ENCODE results near the gene SGTA. TPM values are rescaled to one million over a fixed set of nuclear protein-coding genes. Genes with fewer than 3 reads are reported as not detected.

SGTA gene
- total RNA-seq, 4 donors from 2014 or later = 32.7 to 50.4 (median 36.7) TPM

- no peak for TF ChIP-seq CTCF (IDR thresholded peaks at IDR 0.05)
- DNase-seq (ENCODE audit: low spot score) (no peak), ATAC-seq (ENCODE audit: low FRiP score) (no peak)
Measured at GRCh38 chr19:2724148-2724557, 58.9 kb downstream of the SGTA start.

- no peak for ATAC-seq (ENCODE audit: low FRiP score)
- TF ChIP-seq CTCF (IDR thresholded peaks at IDR 0.05) = no peak
- DNase-seq (ENCODE audit: low spot score) = no peak
Measured at GRCh38 chr19:2723747-2724146, 59.3 kb downstream of the SGTA start.

- ATAC-seq (ENCODE audit: low FRiP score) (no peak), DNase-seq (ENCODE audit: low spot score) (no peak)
- TF ChIP-seq CTCF (IDR thresholded peaks at IDR 0.05) = no peak
Measured at GRCh38 chr19:2723345-2723715, 59.7 kb downstream of the SGTA start.

- peak; percentile 94 for ATAC-seq (ENCODE audit: low FRiP score)
- no peak for TF ChIP-seq CTCF (IDR thresholded peaks at IDR 0.05)
- DNase-seq (ENCODE audit: low spot score) = peak; percentile 48
Measured at GRCh38 chr19:2722541-2723344, 60.3 kb downstream of the SGTA start.

- DNase-seq (ENCODE audit: low spot score) (no peak), ATAC-seq (ENCODE audit: low FRiP score) (no peak)
- no peak for TF ChIP-seq CTCF (IDR thresholded peaks at IDR 0.05)
Measured at GRCh38 chr19:2721570-2722540, 61.2 kb downstream of the SGTA start.

GRCh38 chr19:2720777-2721569 lies 62.1 kb downstream of the SGTA start, which contains the start of gene DIRAS1:
Gene DIRAS1 (minus strand): TSS chr19:2721372. CDS start chr19:2717806, 3,566 bp downstream.
- DNase-seq (ENCODE audit: low spot score) = no peak
- TF ChIP-seq CTCF (IDR thresholded peaks at IDR 0.05) = no peak
- ATAC-seq (ENCODE audit: low FRiP score) = no peak
